Hepatocyte (in vitro differentiated cells): ENCODE measurements around the gene DTHD1.

Experiments used
- CTCF ChIP-seq: fragments of 200-600 bp; sonication (generic); IDR thresholded peaks from 2 replicates; pipeline ENCODE4 v1.5.1; 2016; ENCODE audit warnings: antibody characterized with exemption, mild to moderate bottlenecking; ENCODE audit not compliant: poor library complexity
- EZH2 ChIP-seq: fragments of 200-600 bp; sonication (generic); IDR thresholded peaks from 2 replicates; pipeline ENCODE4 v1.6.1; 2016; ENCODE audit warnings: antibody characterized with exemption, mild to moderate bottlenecking, borderline replicate concordance

- TF ChIP-seq CTCF (no peak), EZH2 (no peak)
These were observed 110.0 kb downstream of the DTHD1 start for GRCh38 chr4:36391411-36391810.
